ENCODE data around the gene NT5M.

The NT5M gene

GRCh38 chr17:17309356-17309755, 6.2 kb downstream of the NT5M start:
- H3K9me3 ChIP-seq (ENCODE audit: insufficient read depth, low read depth, low read length): no peaks in the 10 kb centered on the region
- peaks cover 3% of the 10 kb centered on the region for H3F3A ChIP-seq (ENCODE audit: low read depth)
- peaks cover 15% of the 10 kb centered on the region for H3K4me1 ChIP-seq (ENCODE audit: insufficient read depth, low read length, poor library complexity, severe bottlenecking)
- no peaks in the 10 kb centered on the region for H3K27me3 ChIP-seq (ENCODE audit: insufficient read depth, low read length, poor library complexity, severe bottlenecking)
- no peaks in the 10 kb centered on the region for H3K36me3 ChIP-seq (ENCODE audit: insufficient read depth, low read length)
- no peaks in the 10 kb centered on the region for H4K20me1 ChIP-seq (ENCODE audit: insufficient read depth, low read length, poor library complexity, severe bottlenecking)
- H3K4me3 ChIP-seq (ENCODE audit: low read length, poor library complexity, severe bottlenecking): no peak overlapping the region
- no peak overlapping the region for H3K9ac ChIP-seq (ENCODE audit: low read depth, low read length, poor library complexity, severe bottlenecking)
- H2AFZ ChIP-seq (ENCODE audit: low read length): no peak overlapping the region
- no peaks in the 10 kb centered on the region for H3K9me2 ChIP-seq (replicated peaks; ENCODE audit: low read depth, low read length)
- 0 out of 2 replicates have a peak, but pooled peaks cover 5% of the 10 kb centered on the region for H3K79me2 ChIP-seq (ENCODE audit: insufficient read depth, low read length)
- no peak overlapping the region for H3K4me2 ChIP-seq (ENCODE audit: low read depth, low read length, poor library complexity, severe bottlenecking)
- TF ChIP-seq CTCF (conservative IDR thresholded peaks at IDR 0.05; ENCODE audit: low read length) (no peak), EZH2phosphoT487 (IDR thresholded peaks at IDR 0.05; ENCODE audit: borderline replicate concordance) (no peak)

GRCh38 chr17:17313350-17313991, 10.3 kb downstream of the NT5M start:
- H3K4me2 ChIP-seq (ENCODE audit: low read depth, low read length, poor library complexity, severe bottlenecking): no peak overlapping the region
- no peaks in the 10 kb centered on the region for H4K20me1 ChIP-seq (ENCODE audit: insufficient read depth, low read length, poor library complexity, severe bottlenecking)
- no peaks in the 10 kb centered on the region for H3K4me1 ChIP-seq (ENCODE audit: insufficient read depth, low read length, poor library complexity, severe bottlenecking)
- H3K36me3 ChIP-seq (ENCODE audit: insufficient read depth, low read length): no peaks in the 10 kb centered on the region
- no peaks in the 10 kb centered on the region for H3F3A ChIP-seq (ENCODE audit: low read depth)
- no peaks in the 10 kb centered on the region for H3K9me2 ChIP-seq (replicated peaks; ENCODE audit: low read depth, low read length)
- no peak overlapping the region for H3K9ac ChIP-seq (ENCODE audit: low read depth, low read length, poor library complexity, severe bottlenecking)
- H2AFZ ChIP-seq (ENCODE audit: low read length): no peak overlapping the region; the same call in 1 of the 2 replicates
- H3K79me2 ChIP-seq (ENCODE audit: insufficient read depth, low read length): no peaks in the 10 kb centered on the region
- TF ChIP-seq EZH2phosphoT487 (IDR thresholded peaks at IDR 0.05; ENCODE audit: borderline replicate concordance) (no peak), CTCF (conservative IDR thresholded peaks at IDR 0.05; ENCODE audit: low read length) (peak; percentile 72)
- no peak overlapping the region for H3K4me3 ChIP-seq (ENCODE audit: low read length, poor library complexity, severe bottlenecking)
- no peaks in the 10 kb centered on the region for H3K27me3 ChIP-seq (ENCODE audit: insufficient read depth, low read length, poor library complexity, severe bottlenecking)
- H3K9me3 ChIP-seq (ENCODE audit: insufficient read depth, low read depth, low read length): no peaks in the 10 kb centered on the region

GRCh38 chr17:17314501-17315071, 11.4 kb downstream of the NT5M start:
- no peaks in the 10 kb centered on the region for H3K27me3 ChIP-seq (ENCODE audit: insufficient read depth, low read length, poor library complexity, severe bottlenecking)
- H3K36me3 ChIP-seq (ENCODE audit: insufficient read depth, low read length): no peaks in the 10 kb centered on the region
- H2AFZ ChIP-seq (ENCODE audit: low read length): no peak overlapping the region
- no peaks in the 10 kb centered on the region for H3K4me1 ChIP-seq (ENCODE audit: insufficient read depth, low read length, poor library complexity, severe bottlenecking)
- no peak overlapping the region for H3K4me2 ChIP-seq (ENCODE audit: low read depth, low read length, poor library complexity, severe bottlenecking)
- TF ChIP-seq CTCF (conservative IDR thresholded peaks at IDR 0.05; ENCODE audit: low read length): no peak
- TF ChIP-seq EZH2phosphoT487 (IDR thresholded peaks at IDR 0.05; ENCODE audit: borderline replicate concordance): no peak
- no peaks in the 10 kb centered on the region for H3K9me2 ChIP-seq (replicated peaks; ENCODE audit: low read depth, low read length)
- no peaks in the 10 kb centered on the region for H3K9me3 ChIP-seq (ENCODE audit: insufficient read depth, low read depth, low read length)
- H3K4me3 ChIP-seq (ENCODE audit: low read length, poor library complexity, severe bottlenecking): no peak overlapping the region
- no peak overlapping the region for H3K9ac ChIP-seq (ENCODE audit: low read depth, low read length, poor library complexity, severe bottlenecking)
- H4K20me1 ChIP-seq (ENCODE audit: insufficient read depth, low read length, poor library complexity, severe bottlenecking): no peaks in the 10 kb centered on the region
- no peaks in the 10 kb centered on the region for H3K79me2 ChIP-seq (ENCODE audit: insufficient read depth, low read length)
- H3F3A ChIP-seq (ENCODE audit: low read depth): no peaks in the 10 kb centered on the region
